Keratinocyte (primary cell): ENCODE data around the gene C12orf42. TPM values are rescaled to one million over a fixed set of nuclear protein-coding genes. Genes with fewer than 3 reads are reported as not detected.

Source experiments
- DNase-seq: peaks from one replicate; pipeline ENCODE4 v3.0.0-alpha.2; 2011; ENCODE audit warnings: low read depth, missing footprints, low spot score
- FAIRE-seq: peaks from 2 replicates; lab custom pipeline; 2011; peaks lifted over from hg19 to GRCh38; lab: Jason Lieb, UNC
- H2AFZ ChIP-seq: 2 replicates; pipeline ENCODE4 v1.6.0; 2012; ENCODE audit warnings: low read length, control low read depth, inconsistent platforms; ENCODE audit not compliant: control insufficient read depth
- H3K27ac ChIP-seq: 2 replicates; pipeline ENCODE4 v1.5.1; 2011; ENCODE audit warnings: low read length; ENCODE audit not compliant: control insufficient read depth, insufficient read depth
- H3K27me3 ChIP-seq: 3 replicates; pipeline ENCODE4 v1.6.0; 2011; ENCODE audit warnings: low read length; ENCODE audit not compliant: control insufficient read depth, insufficient read depth; ENCODE audit errors: extremely low read depth
- H3K36me3 ChIP-seq, 2 experiments: 2 replicates in 1 of 2; 3 replicates in 1 of 2; pipeline ENCODE4 v1.5.1; 2011; ENCODE audit warnings: low read length in 2 of 2, mild to moderate bottlenecking in 1 of 2; ENCODE audit not compliant: control insufficient read depth in 2 of 2, insufficient read depth in 2 of 2; ENCODE audit errors: extremely low read depth in 1 of 2
- H3K4me1 ChIP-seq: 3 replicates; pipeline ENCODE4 v1.5.1; 2011; ENCODE audit warnings: low read length; ENCODE audit not compliant: control insufficient read depth, insufficient read depth; ENCODE audit errors: extremely low read depth
- H3K4me2 ChIP-seq: 3 replicates; pipeline ENCODE4 v1.6.0; 2011; ENCODE audit warnings: low read depth, low read length; ENCODE audit not compliant: control insufficient read depth, insufficient read depth; ENCODE audit errors: extremely low read depth
- H3K4me3 ChIP-seq, 3 experiments: fragments of 200-600 bp in 1 of 3; sonication (generic) in 1 of 3; 2 replicates in 2 of 3; 3 replicates in 1 of 3; pipeline ENCODE4 v1.5.1; 2011 to 2016; ENCODE audit warnings: low read length in 3 of 3, mild to moderate bottlenecking in 3 of 3, control low read depth in 2 of 3, inconsistent platforms in 1 of 3, low read depth in 1 of 3, mixed read lengths in 1 of 3, mixed run types in 1 of 3, moderate library complexity in 1 of 3; ENCODE audit not compliant: control insufficient read depth in 2 of 3, insufficient read depth in 2 of 3; ENCODE audit errors: extremely low read depth in 1 of 3
- H3K79me2 ChIP-seq: 2 replicates; pipeline ENCODE4 v1.6.0; 2012; ENCODE audit warnings: low read length; ENCODE audit not compliant: control insufficient read depth, insufficient read depth
- H3K9ac ChIP-seq: 3 replicates; pipeline ENCODE4 v1.6.0; 2011; ENCODE audit warnings: low read length; ENCODE audit not compliant: control insufficient read depth, insufficient read depth; ENCODE audit errors: extremely low read depth
- H3K9me1 ChIP-seq: 3 replicates; pipeline ENCODE4 v1.6.0; 2011; ENCODE audit warnings: low read length; ENCODE audit not compliant: control insufficient read depth, insufficient read depth; ENCODE audit errors: extremely low read depth
- H3K9me3 ChIP-seq: 2 replicates; pipeline ENCODE4 v1.5.1; 2012; ENCODE audit warnings: low read depth, low read length; ENCODE audit not compliant: control insufficient read depth
- H4K20me1 ChIP-seq: 3 replicates; pipeline ENCODE4 v1.6.0; 2011; ENCODE audit warnings: low read length; ENCODE audit not compliant: control insufficient read depth, insufficient read depth; ENCODE audit errors: extremely low read depth
- CTCF ChIP-seq, 3 experiments: IDR thresholded peaks in 1 of 3; conservative IDR thresholded peaks in 1 of 3; optimal IDR thresholded peaks in 1 of 3; 2 replicates in 2 of 3; 3 replicates in 1 of 3; pipeline versions ENCODE3 to v1.5.1; 2011; ENCODE audit warnings: low read length in 3 of 3, mild to moderate bottlenecking in 3 of 3, moderate library complexity in 2 of 3, control low read depth in 1 of 3, inconsistent platforms in 1 of 3; ENCODE audit not compliant: insufficient read depth in 2 of 3; ENCODE audit errors: extremely low read depth in 1 of 3
- EZH2 ChIP-seq: IDR thresholded peaks from one replicate; pipeline ENCODE4 v1.6.1; 2012; ENCODE audit warnings: inconsistent platforms, mild to moderate bottlenecking, low read length, moderate library complexity
- dilution Hi-C: fragments of 300-500 bp; cut with MboI; formaldehyde crosslinking; loops from one replicate; pipeline ENCODE4 v1.7.0; 2020; ENCODE audit warnings: low sequenced_read_pairs; ENCODE audit not compliant: extremely low pct_ligation_motif_present
- polyA plus RNA-seq, 5 experiments: library from polyadenylated mRNA; depleted of rRNA in 3 of 5; stranded (reverse) in 3 of 5; stranded (forward) in 1 of 5; unstranded in 1 of 5; fragments of >200 nt; gene quantifications; 1 replicate in 1 of 5; 2 replicates in 3 of 5; 3 replicates in 1 of 5; pipeline versions ENCODE4 v1.2.1 to v1.2.3, GENCODE V29; 2011 to 2012; ENCODE audit warnings: missing spikeins in 2 of 5, low read depth in 1 of 5, low replicate concordance in 1 of 5

C12orf42 gene
- polyA plus RNA-seq, 1 donor (not counting 4 experiments of a cell fraction or from before 2014, with no cell fraction given), result 0.08 TPM

GRCh38 chr12:103456006-103456405 is 39.8 kb downstream of the C12orf42 start:
- no peak overlapping the region for H3K4me2 ChIP-seq
- no peaks in the 10 kb centered on the region for H3K9me3 ChIP-seq
- no peaks in the 10 kb centered on the region for H3K27me3 ChIP-seq
- H3K4me1 ChIP-seq, result no peaks in the 10 kb centered on the region
- TF ChIP-seq EZH2 (no peak), CTCF (optimal IDR thresholded peaks at IDR 0.05 in 1 of 3, IDR thresholded peaks at IDR 0.05 in 1 of 3, conservative IDR thresholded peaks at IDR 0.05 in 1 of 3; ENCODE audit: extremely low read depth in 1 of 3, insufficient read depth in 2 of 3, low read length in 3 of 3) (no peak)
- dilution Hi-C loops, result no loop called here
- H3K36me3 ChIP-seq, result no peaks in the 10 kb centered on the region
- H3K27ac ChIP-seq, result no peak overlapping the region
- DNase-seq, result no peak
- no peaks in the 10 kb centered on the region for H3K79me2 ChIP-seq
- no peak overlapping the region for H2AFZ ChIP-seq
- no peak overlapping the region for H3K9ac ChIP-seq
- no peak overlapping the region for H3K4me3 ChIP-seq
- H4K20me1 ChIP-seq, result no peaks in the 10 kb centered on the region
- H3K9me1 ChIP-seq, result no peaks in the 10 kb centered on the region
- peak; percentile 36 for FAIRE-seq

DNA sequence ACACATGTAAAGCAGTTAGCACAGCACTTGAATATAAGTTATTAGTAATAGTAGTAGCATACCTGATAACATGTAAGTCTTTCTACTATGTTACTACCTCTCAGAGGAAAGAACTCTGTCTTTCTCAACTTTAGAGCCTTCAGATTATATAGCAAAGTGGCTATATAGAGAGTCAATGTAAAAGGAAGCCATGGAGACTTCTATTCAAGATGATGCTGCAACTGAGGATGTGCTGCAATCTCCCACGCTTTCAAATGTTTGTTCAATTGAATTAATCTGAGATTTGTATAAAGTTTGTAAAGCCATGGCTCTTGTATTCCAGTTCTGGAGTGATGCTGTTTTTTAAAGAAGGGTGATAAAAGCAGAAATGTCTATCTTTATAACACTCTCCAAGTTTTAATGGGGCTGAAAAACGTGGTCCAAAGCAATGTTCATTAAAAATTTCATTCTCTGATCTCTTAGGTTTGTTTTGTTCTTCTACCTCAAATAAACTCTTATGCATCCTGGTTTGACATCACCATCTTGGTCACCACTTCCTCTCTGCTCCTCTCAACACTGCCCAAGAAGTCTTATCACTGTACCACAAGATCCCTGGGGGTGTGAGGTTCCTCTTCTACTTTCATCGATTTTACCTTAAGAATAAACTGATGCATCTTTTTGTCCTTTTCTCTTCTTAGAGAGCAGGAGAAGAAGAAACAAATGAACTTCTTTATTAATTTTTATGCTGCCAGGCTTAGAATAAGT is 40.6 kb downstream of the C12orf42 start:
- no peak overlapping the region for H3K4me2 ChIP-seq
- no peak overlapping the region for H3K9ac ChIP-seq
- H3K27ac ChIP-seq, result no peak overlapping the region
- H3K79me2 ChIP-seq, result no peaks in the 10 kb centered on the region
- no peaks in the 10 kb centered on the region for H4K20me1 ChIP-seq
- dilution Hi-C loops, result no loop called here
- no peaks in the 10 kb centered on the region for H3K36me3 ChIP-seq
- DNase-seq, result no peak
- H2AFZ ChIP-seq, result no peak overlapping the region
- H3K9me3 ChIP-seq, result no peaks in the 10 kb centered on the region
- H3K27me3 ChIP-seq, result no peaks in the 10 kb centered on the region
- no peak for FAIRE-seq
- no peak overlapping the region for H3K4me3 ChIP-seq
- H3K4me1 ChIP-seq, result no peaks in the 10 kb centered on the region
- no peak for TF ChIP-seq EZH2
- no peak for TF ChIP-seq CTCF (optimal IDR thresholded peaks at IDR 0.05 in 1 of 3, IDR thresholded peaks at IDR 0.05 in 1 of 3, conservative IDR thresholded peaks at IDR 0.05 in 1 of 3; ENCODE audit: extremely low read depth in 1 of 3, insufficient read depth in 2 of 3, low read length in 3 of 3)
- H3K9me1 ChIP-seq, result no peaks in the 10 kb centered on the region
